ENCODE measurements around the gene PCCA. TPM values are rescaled to one million over a fixed set of nuclear protein-coding genes. Genes with fewer than 3 reads are reported as not detected.

Gene PCCA
- total and polyA plus RNA-seq, 4 donors, result 8.3 to 71.8 (median 22.8) TPM

- TF ChIP-seq CTCF (IDR thresholded peaks at IDR 0.05; ENCODE audit: control extremely low read depth, extremely low read depth), result no peak
- no peak for ATAC-seq (ENCODE audit: insufficient read depth, low FRiP score)
- Histone ChIP-seq H3K4me3 (no peak overlapping the region), H3K4me1 (ENCODE audit: control insufficient read depth in 5 of 5, insufficient read depth in 5 of 5, low read length in 5 of 5) (no peaks in the 10 kb centered on the region), H3K27ac (ENCODE audit: low read depth in 1 of 2, low read length in 1 of 2) (no peak overlapping the region), H3K9ac (ENCODE audit: insufficient read depth in 1 of 2, low read length in 2 of 2) (no peak overlapping the region), H3K9me3 (ENCODE audit: control insufficient read depth in 4 of 4, insufficient read depth in 3 of 4, low read length in 3 of 4) (no peaks in the 10 kb centered on the region), H3K27me3 (ENCODE audit: control insufficient read depth in 3 of 3, insufficient read depth in 3 of 3, low read length in 2 of 3) (no peaks in the 10 kb centered on the region), H3K36me3 (ENCODE audit: control insufficient read depth in 4 of 4, insufficient read depth in 4 of 4, low read length in 4 of 4) (no peaks in the 10 kb centered on the region)
- no peak for DNase-seq
- 85 to 87% methylated on average over 4 of the region's 4 CpGs for WGBS, 2 donors
Observed at GRCh38 chr13:100182900-100183490, 94.1 kb downstream of the PCCA start.

GRCh38 chr13:100184095-100184494, 95.2 kb downstream of the PCCA start:
- ATAC-seq (ENCODE audit: insufficient read depth, low FRiP score) (no peak), DNase-seq (no peak)
- 80 to 88% methylated on average over 3 of the region's 3 CpGs for WGBS, 2 donors
- H3K4me1 ChIP-seq (ENCODE audit: control insufficient read depth in 5 of 5, insufficient read depth in 5 of 5, low read length in 5 of 5), result no peaks in the 10 kb centered on the region
- no peaks in the 10 kb centered on the region for H3K36me3 ChIP-seq (ENCODE audit: control insufficient read depth in 4 of 4, insufficient read depth in 4 of 4, low read length in 4 of 4)
- no peak overlapping the region for H3K9ac ChIP-seq (ENCODE audit: insufficient read depth in 1 of 2, low read length in 2 of 2)
- no peaks in the 10 kb centered on the region for H3K9me3 ChIP-seq (ENCODE audit: control insufficient read depth in 4 of 4, insufficient read depth in 3 of 4, low read length in 3 of 4)
- no peak overlapping the region for H3K27ac ChIP-seq (ENCODE audit: low read depth in 1 of 2, low read length in 1 of 2)
- H3K4me3 ChIP-seq, result no peak overlapping the region
- TF ChIP-seq CTCF (IDR thresholded peaks at IDR 0.05; ENCODE audit: control extremely low read depth, extremely low read depth), result no peak
- no peaks in the 10 kb centered on the region for H3K27me3 ChIP-seq (ENCODE audit: control insufficient read depth in 3 of 3, insufficient read depth in 3 of 3, low read length in 2 of 3)

GRCh38 chr13:100195568-100195967, 106.7 kb downstream of the PCCA start:
- Histone ChIP-seq H3K4me3 (no peak overlapping the region), H3K4me1 (ENCODE audit: control insufficient read depth in 5 of 5, insufficient read depth in 5 of 5, low read length in 5 of 5) (no peaks in the 10 kb centered on the region), H3K9ac (ENCODE audit: insufficient read depth in 1 of 2, low read length in 2 of 2) (no peak overlapping the region), H3K27me3 (ENCODE audit: control insufficient read depth in 3 of 3, insufficient read depth in 3 of 3, low read length in 2 of 3) (no peaks in the 10 kb centered on the region), H3K9me3 (ENCODE audit: control insufficient read depth in 4 of 4, insufficient read depth in 3 of 4, low read length in 3 of 4) (no peaks in the 10 kb centered on the region), H3K36me3 (ENCODE audit: control insufficient read depth in 4 of 4, insufficient read depth in 4 of 4, low read length in 4 of 4) (peaks cover 0 to 2% (median 0%) of the 10 kb centered on the region in 4 donors), H3K27ac (ENCODE audit: low read depth in 1 of 2, low read length in 1 of 2) (no peak overlapping the region)
- DNase-seq (no peak), ATAC-seq (ENCODE audit: insufficient read depth, low FRiP score) (no peak)
- no peak for TF ChIP-seq CTCF (IDR thresholded peaks at IDR 0.05; ENCODE audit: control extremely low read depth, extremely low read depth)
- WGBS, 2 donors, result 69 to 72% methylated on average over 1 of the region's 1 CpG

- Histone ChIP-seq H3K4me1 (ENCODE audit: control insufficient read depth in 5 of 5, insufficient read depth in 5 of 5, low read length in 5 of 5) (no peaks in the 10 kb centered on the region), H3K9ac (ENCODE audit: insufficient read depth in 1 of 2, low read length in 2 of 2) (no peak overlapping the region), H3K36me3 (ENCODE audit: control insufficient read depth in 4 of 4, insufficient read depth in 4 of 4, low read length in 4 of 4) (no peaks in the 10 kb centered on the region), H3K27ac (ENCODE audit: low read depth in 1 of 2, low read length in 1 of 2) (no peak overlapping the region), H3K27me3 (ENCODE audit: control insufficient read depth in 3 of 3, insufficient read depth in 3 of 3, low read length in 2 of 3) (no peaks in the 10 kb centered on the region), H3K4me3 (no peak overlapping the region), H3K9me3 (ENCODE audit: control insufficient read depth in 4 of 4, insufficient read depth in 3 of 4, low read length in 3 of 4) (no peaks in the 10 kb centered on the region)
- WGBS, 2 donors, result 90 to 94% methylated on average over 3 of the region's 3 CpGs
- no peak for ATAC-seq (ENCODE audit: insufficient read depth, low FRiP score)
- DNase-seq, result no peak
- no peak for TF ChIP-seq CTCF (IDR thresholded peaks at IDR 0.05; ENCODE audit: control extremely low read depth, extremely low read depth)
Observed at GRCh38 chr13:100196375-100196774, 107.5 kb downstream of the PCCA start.

Measured in lung (tissue), 12 donors.